GM18858 (cell line): ENCODE measurements around the gene GPR137.

Experiments
- ATAC-seq: cut with Tn5 transposase; IDR thresholded peaks from one replicate; pipeline ENCODE4 v1.9.1; 2021; ENCODE audit not compliant: unreplicated experiment

GPR137 gene

GRCh38 chr11:64284048-64284961, 1.3 kb upstream of the GPR137 start, which contains the start of gene BAD:
Gene BAD, minus strand, starts transcription at chr11:64284665. Its CDS starts 297 bp downstream, at chr11:64284368.
- peak; percentile 57 for ATAC-seq

- no peak for ATAC-seq
These were observed 495 bp downstream of the GPR137 start for GRCh38 chr11:64285885-64286800.

GRCh38 chr11:64286801-64287159, 1.1 kb downstream of the GPR137 start:
- ATAC-seq = no peak

- no peak for ATAC-seq
These were observed 2.2 kb downstream of the GPR137 start for GRCh38 chr11:64287676-64288352.

GRCh38 chr11:64288353-64288750, 2.7 kb downstream of the GPR137 start:
- ATAC-seq = no peak

- ATAC-seq = no peak
These were observed 3.4 kb downstream of the GPR137 start for GRCh38 chr11:64289002-64289564.

GRCh38 chr11:64290352-64291261, 5.0 kb downstream of the GPR137 start:
- no peak for ATAC-seq

GRCh38 chr11:64291262-64291751, 5.7 kb downstream of the GPR137 start, which contains the start of gene KCNK4:
Gene KCNK4, plus strand, starts transcription at chr11:64291302. Its CDS starts 1,717 bp downstream, at chr11:64293019.
- ATAC-seq = no peak

- ATAC-seq = no peak
These were observed 6.3 kb downstream of the GPR137 start for GRCh38 chr11:64291752-64292459.

- ATAC-seq = no peak
These were observed 7.0 kb downstream of the GPR137 start for GRCh38 chr11:64292460-64293254.

- ATAC-seq = no peak
These were observed 9.1 kb downstream of the GPR137 start for GRCh38 chr11:64294774-64295173.

- no peak for ATAC-seq
These were observed 10.1 kb downstream of the GPR137 start for GRCh38 chr11:64295760-64296159.

GRCh38 chr11:64296236-64296635, 10.6 kb downstream of the GPR137 start:
- ATAC-seq = no peak

- ATAC-seq = no peak
These were observed 11.4 kb downstream of the GPR137 start for GRCh38 chr11:64296830-64297698.

GRCh38 chr11:64297699-64298358, 12.2 kb downstream of the GPR137 start:
- ATAC-seq = no peak
